ENCODE results near the gene NMT1. TPM values are rescaled to one million over a fixed set of nuclear protein-coding genes. Genes with fewer than 3 reads are reported as not detected.

NMT1 gene
- polyA plus RNA-seq, 1 of the 3 experiments (the other 2 are of a cell fraction) = 30.1 TPM

DNA sequence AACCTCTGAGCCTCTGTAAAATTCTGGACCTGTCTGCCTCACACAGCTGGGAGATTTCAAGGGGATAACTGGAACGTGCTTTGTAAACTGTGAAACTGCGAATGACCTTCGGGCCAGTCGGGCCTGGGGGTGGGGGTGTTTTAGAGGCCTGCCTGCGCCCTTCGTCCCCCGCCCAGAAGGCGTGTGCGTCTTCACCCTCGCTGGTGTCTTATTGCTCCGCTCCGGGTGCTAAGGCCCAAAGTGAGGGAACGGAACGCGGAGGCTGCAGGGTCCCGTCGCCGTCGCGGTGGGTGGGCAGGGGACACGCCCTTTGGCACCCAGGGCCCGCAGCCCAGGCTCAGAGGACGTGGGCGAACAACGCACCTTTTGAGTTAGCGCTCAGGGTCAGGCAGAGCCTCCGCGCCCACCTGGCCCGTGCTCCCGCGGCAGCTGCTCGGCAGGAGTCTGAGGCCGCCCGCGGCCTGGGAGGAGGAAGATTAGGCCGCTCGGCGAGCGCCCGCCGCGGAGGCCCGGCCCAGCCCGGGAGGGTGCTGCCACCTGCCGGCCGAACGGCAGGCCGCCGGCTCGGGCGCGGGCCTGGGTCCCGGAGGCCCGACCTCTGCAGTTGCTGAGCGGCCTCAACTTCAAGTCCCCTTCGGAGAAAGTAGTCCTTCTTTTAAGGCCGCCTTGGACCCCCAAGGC is 39.4 kb upstream of the NMT1 start (continued):
- TF ChIP-seq, protein P1, sequence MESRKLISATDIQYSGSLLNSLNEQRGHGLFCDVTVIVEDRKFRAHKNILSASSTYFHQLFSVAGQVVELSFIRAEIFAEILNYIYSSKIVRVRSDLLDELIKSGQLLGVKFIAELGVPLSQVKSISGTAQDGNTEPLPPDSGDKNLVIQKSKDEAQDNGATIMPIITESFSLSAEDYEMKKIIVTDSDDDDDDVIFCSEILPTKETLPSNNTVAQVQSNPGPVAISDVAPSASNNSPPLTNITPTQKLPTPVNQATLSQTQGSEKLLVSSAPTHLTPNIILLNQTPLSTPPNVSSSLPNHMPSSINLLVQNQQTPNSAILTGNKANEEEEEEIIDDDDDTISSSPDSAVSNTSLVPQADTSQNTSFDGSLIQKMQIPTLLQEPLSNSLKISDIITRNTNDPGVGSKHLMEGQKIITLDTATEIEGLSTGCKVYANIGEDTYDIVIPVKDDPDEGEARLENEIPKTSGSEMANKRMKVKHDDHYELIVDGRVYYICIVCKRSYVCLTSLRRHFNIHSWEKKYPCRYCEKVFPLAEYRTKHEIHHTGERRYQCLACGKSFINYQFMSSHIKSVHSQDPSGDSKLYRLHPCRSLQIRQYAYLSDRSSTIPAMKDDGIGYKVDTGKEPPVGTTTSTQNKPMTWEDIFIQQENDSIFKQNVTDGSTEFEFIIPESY (IDR thresholded peaks at IDR 0.05; ENCODE audit: borderline replicate concordance, low read depth) = no peak
- TF ChIP-seq RXRA (IDR thresholded peaks at IDR 0.05; ENCODE audit: borderline replicate concordance, low read depth) (no peak), CHD2 (IDR thresholded peaks at IDR 0.05; ENCODE audit: low read length, partially characterized antibody) (peak; percentile 13), NRF1 (IDR thresholded peaks at IDR 0.05; ENCODE audit: low read depth, low read length) (no peak), ELF1 (IDR thresholded peaks at IDR 0.05) (no peak), FOSL2 (IDR thresholded peaks at IDR 0.05; ENCODE audit: borderline replicate concordance, low read depth) (no peak), USF1 (IDR thresholded peaks at IDR 0.05; ENCODE audit: borderline replicate concordance, low read depth) (no peak)
- TF ChIP-seq, protein P2, sequence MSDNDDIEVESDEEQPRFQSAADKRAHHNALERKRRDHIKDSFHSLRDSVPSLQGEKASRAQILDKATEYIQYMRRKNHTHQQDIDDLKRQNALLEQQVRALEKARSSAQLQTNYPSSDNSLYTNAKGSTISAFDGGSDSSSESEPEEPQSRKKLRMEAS (IDR thresholded peaks at IDR 0.05; ENCODE audit: low read depth) = no peak
- TF ChIP-seq, protein P3, sequence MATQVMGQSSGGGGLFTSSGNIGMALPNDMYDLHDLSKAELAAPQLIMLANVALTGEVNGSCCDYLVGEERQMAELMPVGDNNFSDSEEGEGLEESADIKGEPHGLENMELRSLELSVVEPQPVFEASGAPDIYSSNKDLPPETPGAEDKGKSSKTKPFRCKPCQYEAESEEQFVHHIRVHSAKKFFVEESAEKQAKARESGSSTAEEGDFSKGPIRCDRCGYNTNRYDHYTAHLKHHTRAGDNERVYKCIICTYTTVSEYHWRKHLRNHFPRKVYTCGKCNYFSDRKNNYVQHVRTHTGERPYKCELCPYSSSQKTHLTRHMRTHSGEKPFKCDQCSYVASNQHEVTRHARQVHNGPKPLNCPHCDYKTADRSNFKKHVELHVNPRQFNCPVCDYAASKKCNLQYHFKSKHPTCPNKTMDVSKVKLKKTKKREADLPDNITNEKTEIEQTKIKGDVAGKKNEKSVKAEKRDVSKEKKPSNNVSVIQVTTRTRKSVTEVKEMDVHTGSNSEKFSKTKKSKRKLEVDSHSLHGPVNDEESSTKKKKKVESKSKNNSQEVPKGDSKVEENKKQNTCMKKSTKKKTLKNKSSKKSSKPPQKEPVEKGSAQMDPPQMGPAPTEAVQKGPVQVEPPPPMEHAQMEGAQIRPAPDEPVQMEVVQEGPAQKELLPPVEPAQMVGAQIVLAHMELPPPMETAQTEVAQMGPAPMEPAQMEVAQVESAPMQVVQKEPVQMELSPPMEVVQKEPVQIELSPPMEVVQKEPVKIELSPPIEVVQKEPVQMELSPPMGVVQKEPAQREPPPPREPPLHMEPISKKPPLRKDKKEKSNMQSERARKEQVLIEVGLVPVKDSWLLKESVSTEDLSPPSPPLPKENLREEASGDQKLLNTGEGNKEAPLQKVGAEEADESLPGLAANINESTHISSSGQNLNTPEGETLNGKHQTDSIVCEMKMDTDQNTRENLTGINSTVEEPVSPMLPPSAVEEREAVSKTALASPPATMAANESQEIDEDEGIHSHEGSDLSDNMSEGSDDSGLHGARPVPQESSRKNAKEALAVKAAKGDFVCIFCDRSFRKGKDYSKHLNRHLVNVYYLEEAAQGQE (IDR thresholded peaks at IDR 0.05; ENCODE audit: low read depth, low read length) = no peak

DNA sequence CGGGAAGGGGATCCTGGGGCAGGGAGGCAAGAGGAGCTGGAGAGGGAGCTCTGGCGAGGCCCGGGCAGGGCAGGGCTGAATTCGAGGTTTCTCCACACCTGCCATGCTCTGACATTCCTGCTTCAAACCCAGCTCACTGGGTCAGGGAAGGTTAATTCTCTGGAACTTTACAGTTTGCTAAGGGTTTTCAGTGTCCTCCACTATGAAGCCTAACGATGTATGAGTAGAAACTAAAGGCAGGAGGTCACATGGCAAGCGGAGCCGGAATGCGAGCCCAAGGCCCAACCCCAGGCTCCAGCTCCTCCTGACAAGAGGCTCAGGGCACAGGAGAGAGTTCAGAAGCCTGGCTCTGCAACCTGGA is 38.8 kb upstream of the NMT1 start:
- Histone ChIP-seq H3K27ac (ENCODE audit: low read depth in 2 of 2, low read length in 1 of 2) (peak overlapping the region in 1 of 2 experiments; percentile 77; a peak in 2 of 4 replicates), H3K27me3 (ENCODE audit: insufficient read depth) (no peaks in the 10 kb centered on the region), H4K20me1 (ENCODE audit: insufficient read depth) (no peaks in the 10 kb centered on the region), H3K9me3 (no peaks in the 10 kb centered on the region), H3F3A (replicated peaks; ENCODE audit: insufficient read depth) (peaks cover 16% of the 10 kb centered on the region), H2AFZ (ENCODE audit: low read depth) (0 out of 2 replicates have a peak overlapping the region, but pooled peaks have one; percentile 56), H3K4me1 (ENCODE audit: control insufficient read depth in 1 of 2, insufficient read depth in 2 of 2, low read depth in 1 of 2, low read length in 1 of 2) (peaks cover 10 to 34% of the 10 kb centered on the region in 2 experiments; a peak in 1 of 4 replicates), H3K9ac (no peak overlapping the region), H3K4me2 (no peak overlapping the region), H3K79me2 (ENCODE audit: insufficient read depth) (no peaks in the 10 kb centered on the region), H3K4me3 (ENCODE audit: low read depth in 2 of 2, low read length in 1 of 2) (peak overlapping the region in 1 of 2 experiments; percentile 19; a peak in 1 of 4 replicates), H3K36me3 (replicated peaks in 1 of 2; ENCODE audit: control insufficient read depth in 1 of 2, insufficient read depth in 2 of 2, low read length in 1 of 2) (peaks cover 0 to 11% of the 10 kb centered on the region in 2 experiments), H3K9me2 (no peaks in the 10 kb centered on the region)
- WGBS (ENCODE audit: low lambda C conversion rate) = 79% methylated on average over 8 of the region's 8 CpGs
- ChIA-PET CTCF (interaction anchor here (0.6 to 13.0 kb wide), 57 partner anchors 9 to 248 kb away, joined by 3 to 433 read pairs (median 4); partner anchors contain the start of genes ACBD4, C1QL1, DCAKD and EFTUD2), POLR2A (interaction anchor here (2.8 kb wide), 1 partner anchor 101 kb away, joined by 14 read pairs; no protein-coding TSS in a partner anchor)
- DNase-seq = no peak
- TF ChIP-seq RAD21 (IDR thresholded peaks at IDR 0.05; ENCODE audit: low read length) (no peak), TCF12 (IDR thresholded peaks at IDR 0.05) (no peak), POLR2AphosphoS5 (IDR thresholded peaks at IDR 0.05; ENCODE audit: low read depth, low read length) (no peak), RXRA (IDR thresholded peaks at IDR 0.05; ENCODE audit: borderline replicate concordance, low read depth) (no peak), CHD2 (IDR thresholded peaks at IDR 0.05; ENCODE audit: low read length, partially characterized antibody) (no peak), MXI1 (IDR thresholded peaks at IDR 0.05; ENCODE audit: low read depth, low read length) (no peak), EP300 (IDR thresholded peaks at IDR 0.05; ENCODE audit: borderline replicate concordance in 1 of 2, low read depth in 1 of 2, low read length in 1 of 2) (no peak), GATA2 (CRISPR knock-in tag; IDR thresholded peaks at IDR 0.05) (no peak), NFIC (IDR thresholded peaks at IDR 0.05; ENCODE audit: borderline replicate concordance) (no peak), IRF3 (IDR thresholded peaks at IDR 0.05; ENCODE audit: low read depth, low read length) (no peak)
- TF ChIP-seq, protein P3 (IDR thresholded peaks at IDR 0.05; ENCODE audit: low read depth, low read length) = no peak

Data from SK-N-SH (cell line).